ENCODE data around the gene ITGB1. TPM values are rescaled to one million over a fixed set of nuclear protein-coding genes. Genes with fewer than 3 reads are reported as not detected.

ITGB1 gene
- total and polyA plus RNA-seq, 9 of the 15 experiments (the other 6 are each of a cell fraction or from before 2014, with no cell fraction given) = 40.2 to 194 (median 155) TPM

DNA sequence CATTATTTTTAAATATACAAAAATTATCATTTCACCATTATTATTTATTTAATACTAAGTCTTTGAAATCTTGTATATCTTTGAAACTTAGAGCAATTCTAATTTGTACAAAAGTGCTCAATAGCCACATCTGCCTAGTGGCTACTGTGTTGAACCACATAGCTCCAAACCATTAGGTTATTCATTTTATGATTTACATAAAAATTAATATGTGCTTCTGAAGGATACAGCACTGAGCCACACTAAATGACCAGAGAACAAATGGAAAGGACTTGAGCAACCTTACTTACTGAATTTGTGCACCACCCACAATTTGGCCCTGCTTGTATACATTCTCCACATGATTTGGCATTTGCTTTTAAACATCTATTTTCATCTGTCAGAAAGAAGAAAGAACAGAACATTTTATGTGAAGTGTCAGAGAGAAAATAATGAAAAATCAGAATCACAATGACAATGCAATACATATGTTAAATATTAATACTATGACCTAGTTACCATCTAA, 25.8 kb downstream of the ITGB1 start (continued):
- TF ChIP-seq ZNF165 (CRISPR knock-in tag; IDR thresholded peaks at IDR 0.05; ENCODE audit: borderline replicate concordance) (no peak), PPARD (CRISPR knock-in tag; IDR thresholded peaks at IDR 0.05) (no peak), NFATC3 (IDR thresholded peaks at IDR 0.05) (no peak)

DNA sequence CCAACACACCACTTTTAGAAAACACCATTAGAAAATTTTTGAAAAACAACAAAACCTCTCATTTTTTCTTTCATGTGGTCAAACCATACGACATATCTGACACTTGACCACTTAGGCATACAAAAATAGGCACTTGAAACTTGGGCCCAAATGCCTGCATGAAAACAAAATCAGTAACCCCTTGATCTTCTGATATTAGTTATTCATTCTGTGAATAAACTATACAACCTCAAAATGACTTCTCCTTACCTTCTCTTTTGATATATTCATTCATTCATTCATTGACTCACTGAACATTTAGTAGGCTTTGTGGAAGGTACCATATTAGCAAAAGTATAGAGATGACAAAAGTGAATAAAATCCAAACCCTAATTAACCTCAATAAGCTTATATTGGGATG, 26.4 kb downstream of the ITGB1 start:
- ChIA-PET CTCF (ENCODE audit: low intra/inter-chr PET ratio) (no interaction called here), POLR2A (interaction anchor here (0.5 to 1.2 kb wide), 5 partner anchors 9 to 1374 kb away, joined by 3 read pairs; no protein-coding TSS in a partner anchor)
- Histone ChIP-seq H4K20me1 (replicated peaks; ENCODE audit: control insufficient read depth, insufficient read depth, low read length) (no peaks in the 10 kb centered on the region), H3K27ac (ENCODE audit: extremely low read depth, low read depth, low read length) (no peak overlapping the region), H3K36me3 (ENCODE audit: control insufficient read depth, insufficient read depth, low read length) (peaks cover 90% of the 10 kb centered on the region), H3K9me3 (replicated peaks; ENCODE audit: control insufficient read depth, insufficient read depth, low read depth, low read length) (peaks cover 2% of the 10 kb centered on the region; the same call in 1 of the 2 replicates), H3K79me2 (ENCODE audit: control insufficient read depth, insufficient read depth, low read length) (peaks cover 60% of the 10 kb centered on the region), H2AFZ (ENCODE audit: low read depth, low read length) (no peak overlapping the region), H3K9ac (ENCODE audit: insufficient read depth in 1 of 2, low read depth in 2 of 2, low read length in 2 of 2) (no peak overlapping the region), H3K4me3 (no peak overlapping the region), H3K9me1 (ENCODE audit: control insufficient read depth, insufficient read depth, low read length) (no peaks in the 10 kb centered on the region), H3K27me3 (ENCODE audit: control insufficient read depth in 2 of 2, insufficient read depth in 2 of 2, low read length in 2 of 2) (no peaks in the 10 kb centered on the region), H3K4me1 (replicated peaks in 1 of 2; ENCODE audit: control insufficient read depth in 2 of 2, insufficient read depth in 2 of 2, low read length in 2 of 2) (no peaks in the 10 kb centered on the region), H3K4me2 (ENCODE audit: insufficient read depth, low read length) (no peak overlapping the region)
- intact Hi-C loops (cut with micrococcal nuclease) (no loop called here), in situ Hi-C loops (cut with MboI) (no loop called here)
- DNase-seq (ENCODE audit: extremely low read depth in 1 of 4, low spot score in 3 of 4) (no peak), ATAC-seq (no peak), FAIRE-seq (no peak)
- no TSS peak for BruUV-seq (replicated peaks)
- TF ChIP-seq THRAP3 (IDR thresholded peaks at IDR 0.05; ENCODE audit: borderline replicate concordance) (no peak), ZNF57 (CRISPR knock-in tag; IDR thresholded peaks at IDR 0.05) (no peak), PHTF2 (CRISPR knock-in tag; IDR thresholded peaks at IDR 0.05) (no peak)
- WGBS (ENCODE audit: insufficient coverage, low coverage, missing lambda C conversion rate) = 53% methylated on average over 1 of the region's 1 CpG
